ENCODE measurements around the gene ULK4.
"Not testable (repeated sequence)": the region's sequence is repeated elsewhere in the genome, so short reads cannot be mapped to it uniquely, and the experiment has no call there.

DNA sequence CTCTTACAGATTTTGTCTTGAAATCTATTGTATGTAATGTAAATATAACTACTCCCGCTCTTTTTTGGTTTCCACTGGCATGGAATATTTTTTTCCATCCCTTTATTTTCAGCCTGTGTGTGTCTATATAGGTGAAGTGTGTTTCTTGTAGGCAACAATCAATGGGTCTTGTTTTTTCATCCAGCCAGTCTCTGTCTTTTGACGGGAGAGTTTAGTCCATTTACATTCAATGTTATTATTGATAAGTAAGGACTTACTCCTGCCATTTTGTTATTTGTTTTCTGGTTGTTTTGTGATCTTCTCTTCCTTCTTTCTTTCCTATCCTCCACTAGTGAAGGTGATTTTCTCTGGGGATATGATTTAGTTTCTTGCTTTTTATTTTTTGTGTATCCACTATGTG is 101.4 kb downstream of the ULK4 start:
- TF ChIP-seq, protein P1, sequence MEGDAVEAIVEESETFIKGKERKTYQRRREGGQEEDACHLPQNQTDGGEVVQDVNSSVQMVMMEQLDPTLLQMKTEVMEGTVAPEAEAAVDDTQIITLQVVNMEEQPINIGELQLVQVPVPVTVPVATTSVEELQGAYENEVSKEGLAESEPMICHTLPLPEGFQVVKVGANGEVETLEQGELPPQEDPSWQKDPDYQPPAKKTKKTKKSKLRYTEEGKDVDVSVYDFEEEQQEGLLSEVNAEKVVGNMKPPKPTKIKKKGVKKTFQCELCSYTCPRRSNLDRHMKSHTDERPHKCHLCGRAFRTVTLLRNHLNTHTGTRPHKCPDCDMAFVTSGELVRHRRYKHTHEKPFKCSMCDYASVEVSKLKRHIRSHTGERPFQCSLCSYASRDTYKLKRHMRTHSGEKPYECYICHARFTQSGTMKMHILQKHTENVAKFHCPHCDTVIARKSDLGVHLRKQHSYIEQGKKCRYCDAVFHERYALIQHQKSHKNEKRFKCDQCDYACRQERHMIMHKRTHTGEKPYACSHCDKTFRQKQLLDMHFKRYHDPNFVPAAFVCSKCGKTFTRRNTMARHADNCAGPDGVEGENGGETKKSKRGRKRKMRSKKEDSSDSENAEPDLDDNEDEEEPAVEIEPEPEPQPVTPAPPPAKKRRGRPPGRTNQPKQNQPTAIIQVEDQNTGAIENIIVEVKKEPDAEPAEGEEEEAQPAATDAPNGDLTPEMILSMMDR (conservative IDR thresholded peaks at IDR 0.05), result not testable (repeated sequence)
- not testable (repeated sequence) for TF ChIP-seq ZFX (IDR thresholded peaks at IDR 0.05)

Data from C4-2B (cell line).